Neuron (in vitro differentiated cells): ENCODE measurements around the gene HNRNPAB.

Experiments used
- H2AFZ ChIP-seq: one replicate; pipeline ENCODE4 v1.6.1; 2013; ENCODE audit warnings: low read depth, mild to moderate bottlenecking, inconsistent platforms, low read length, moderate library complexity
- H3K27me3 ChIP-seq: one replicate; pipeline ENCODE4 v1.6.1; 2013; ENCODE audit warnings: low read length; ENCODE audit not compliant: insufficient read depth
- H3K36me3 ChIP-seq: one replicate; pipeline ENCODE4 v1.6.1; 2013; ENCODE audit warnings: low read length; ENCODE audit not compliant: insufficient read depth
- H3K4me1 ChIP-seq: one replicate; pipeline ENCODE4 v1.6.1; 2013; ENCODE audit warnings: low read length; ENCODE audit not compliant: insufficient read depth
- H3K4me3 ChIP-seq: 2 replicates; pipeline ENCODE4 v1.5.1; 2013; ENCODE audit warnings: mild to moderate bottlenecking, low read length, moderate library complexity
- H3K9me3 ChIP-seq: one replicate; pipeline ENCODE4 v1.6.1; 2013; ENCODE audit warnings: low read length

HNRNPAB gene

DNA sequence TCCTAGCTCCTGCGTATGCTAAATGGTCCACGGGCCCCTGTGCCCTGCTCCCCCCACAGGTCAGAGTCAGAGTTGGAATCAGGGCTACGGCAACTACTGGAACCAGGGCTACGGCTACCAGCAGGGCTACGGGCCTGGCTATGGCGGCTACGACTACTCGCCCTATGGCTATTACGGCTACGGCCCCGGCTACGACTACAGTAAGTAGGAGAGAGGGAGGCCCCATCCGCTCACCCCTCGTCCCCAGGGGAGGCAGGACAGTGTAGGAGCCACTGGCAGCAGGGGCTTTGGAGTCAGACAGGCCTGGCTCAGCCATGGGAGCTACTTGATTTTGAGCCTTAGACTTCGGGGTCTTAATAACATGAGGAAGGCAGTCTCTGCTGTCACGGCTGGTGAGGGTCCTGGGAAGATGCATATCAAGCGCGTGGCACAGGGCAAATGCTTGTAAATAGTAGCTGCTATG, 5.8 kb downstream of the HNRNPAB start:
- Histone ChIP-seq H3K4me3 (no peak overlapping the region), H3K4me1 (peaks cover 26% of the 10 kb centered on the region), H3K36me3 (peaks cover 97% of the 10 kb centered on the region), H3K9me3 (no peaks in the 10 kb centered on the region), H2AFZ (no peak overlapping the region), H3K27me3 (no peaks in the 10 kb centered on the region)

DNA sequence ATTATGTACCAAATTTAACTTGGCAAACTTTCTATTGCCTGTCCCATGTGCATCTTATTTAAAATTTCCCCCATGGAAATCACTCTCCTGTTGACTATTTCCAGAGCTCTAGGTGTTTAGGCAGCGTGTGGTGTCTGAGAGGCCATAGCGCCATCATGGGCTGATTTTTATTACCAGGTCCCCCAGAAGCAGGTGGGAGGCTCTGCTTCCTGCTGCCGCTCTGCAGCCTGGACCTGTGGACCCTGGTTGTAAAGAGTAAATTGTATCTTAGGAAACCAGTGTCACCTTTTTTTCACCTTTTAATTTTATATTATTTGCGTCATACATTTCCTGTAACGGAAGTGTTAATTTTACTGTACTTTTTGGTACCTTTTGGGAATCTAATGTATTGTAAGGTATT, 6.4 kb downstream of the HNRNPAB start:
- peaks cover 22% of the 10 kb centered on the region for H3K4me1 ChIP-seq
- H3K4me3 ChIP-seq: no peak overlapping the region
- no peaks in the 10 kb centered on the region for H3K27me3 ChIP-seq
- no peak overlapping the region for H2AFZ ChIP-seq
- peaks cover 99% of the 10 kb centered on the region for H3K36me3 ChIP-seq
- H3K9me3 ChIP-seq: no peaks in the 10 kb centered on the region

GRCh38 chr5:178211095-178212048, 7.0 kb downstream of the HNRNPAB start:
- peaks cover 99% of the 10 kb centered on the region for H3K36me3 ChIP-seq
- no peaks in the 10 kb centered on the region for H3K9me3 ChIP-seq
- no peak overlapping the region for H3K4me3 ChIP-seq
- no peak overlapping the region for H2AFZ ChIP-seq
- no peaks in the 10 kb centered on the region for H3K27me3 ChIP-seq
- peaks cover 15% of the 10 kb centered on the region for H3K4me1 ChIP-seq

- Histone ChIP-seq H3K36me3 (peaks cover 95% of the 10 kb centered on the region), H2AFZ (no peak overlapping the region), H3K4me3 (no peak overlapping the region), H3K4me1 (peaks cover 4% of the 10 kb centered on the region), H3K9me3 (no peaks in the 10 kb centered on the region), H3K27me3 (no peaks in the 10 kb centered on the region)
Observed at GRCh38 chr5:178212241-178213002, 8.1 kb downstream of the HNRNPAB start.

DNA sequence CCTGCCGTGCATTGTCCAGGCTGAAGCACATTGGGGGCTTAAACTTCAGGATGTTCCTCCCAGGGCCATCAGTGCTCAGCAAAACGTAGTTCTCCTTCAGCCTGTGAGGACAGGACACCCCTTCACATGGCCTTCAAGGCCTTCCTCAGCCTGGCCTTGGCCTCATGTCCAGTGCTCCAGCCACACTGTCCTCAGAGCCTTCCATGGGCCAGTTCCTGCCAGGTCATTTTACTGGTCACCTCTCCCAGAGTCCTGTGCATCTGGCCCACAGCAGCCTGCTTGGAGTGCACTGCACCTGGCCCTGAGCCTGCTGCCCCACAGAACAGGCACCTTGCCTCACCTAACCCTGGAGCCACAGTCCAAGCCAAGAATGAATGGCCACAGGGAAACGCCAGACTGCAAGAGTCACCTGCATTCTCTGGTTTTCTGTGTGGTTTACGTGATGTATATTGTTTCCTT, 8.7 kb downstream of the HNRNPAB start:
- Histone ChIP-seq H3K4me3 (no peak overlapping the region), H3K9me3 (no peaks in the 10 kb centered on the region), H3K36me3 (peaks cover 89% of the 10 kb centered on the region), H3K27me3 (no peaks in the 10 kb centered on the region), H2AFZ (no peak overlapping the region), H3K4me1 (no peaks in the 10 kb centered on the region)

DNA sequence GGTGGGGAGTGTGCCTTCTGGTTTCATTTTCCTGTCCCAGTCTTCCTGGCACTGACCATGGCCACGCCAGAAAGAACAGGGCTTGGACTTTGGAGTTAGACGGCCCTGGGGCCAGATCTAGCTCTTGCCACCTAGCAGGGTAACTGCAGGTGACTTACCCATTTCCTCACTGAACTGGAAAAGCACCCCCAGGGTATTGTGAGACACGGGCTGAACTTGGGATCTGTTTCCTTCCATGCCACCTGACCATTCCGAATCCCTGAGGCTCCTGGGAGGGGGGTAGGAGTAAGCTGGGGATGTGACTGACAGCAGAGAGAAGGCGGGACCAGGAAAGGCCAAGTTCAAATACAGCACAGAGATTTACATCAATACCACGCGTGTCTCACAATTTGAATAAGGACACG, 9.4 kb downstream of the HNRNPAB start:
- Histone ChIP-seq H3K4me3 (no peak overlapping the region), H2AFZ (no peak overlapping the region), H3K4me1 (no peaks in the 10 kb centered on the region), H3K27me3 (no peaks in the 10 kb centered on the region), H3K9me3 (no peaks in the 10 kb centered on the region), H3K36me3 (peaks cover 85% of the 10 kb centered on the region)

DNA sequence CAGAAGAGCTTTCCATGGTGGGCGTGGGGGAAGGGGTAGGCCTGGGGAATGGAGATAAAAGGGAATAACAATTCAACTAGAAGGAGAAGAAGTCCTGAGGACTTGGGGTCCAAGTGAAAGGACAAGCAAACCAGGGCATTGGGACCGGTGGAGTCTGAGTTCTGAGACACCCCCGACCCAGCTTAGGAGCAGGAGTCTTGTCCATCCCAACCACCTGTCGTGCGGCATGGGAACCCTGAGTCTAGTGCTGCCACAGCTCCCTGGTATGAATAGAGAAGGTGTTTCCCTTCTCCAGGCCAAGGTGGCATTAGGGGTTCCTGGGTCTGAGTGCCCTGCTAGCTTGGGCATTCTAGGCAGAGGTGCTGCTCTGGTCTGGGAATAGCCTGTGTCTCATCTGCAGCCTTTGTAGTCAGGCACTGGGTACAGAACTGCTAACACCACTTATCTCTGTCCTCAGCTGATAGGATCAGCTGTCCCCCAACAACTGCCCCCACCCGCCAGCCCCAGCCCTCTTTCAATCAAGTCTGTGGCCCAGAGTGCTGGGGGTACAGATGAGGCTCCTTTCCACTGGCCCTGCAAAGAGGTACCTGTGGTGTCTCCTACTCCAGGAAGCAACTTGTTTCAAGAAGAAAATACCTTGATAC, 9.9 kb downstream of the HNRNPAB start:
- Histone ChIP-seq H3K9me3 (no peaks in the 10 kb centered on the region), H2AFZ (no peak overlapping the region), H3K4me3 (no peak overlapping the region), H3K4me1 (no peaks in the 10 kb centered on the region), H3K27me3 (no peaks in the 10 kb centered on the region), H3K36me3 (peaks cover 82% of the 10 kb centered on the region)

DNA sequence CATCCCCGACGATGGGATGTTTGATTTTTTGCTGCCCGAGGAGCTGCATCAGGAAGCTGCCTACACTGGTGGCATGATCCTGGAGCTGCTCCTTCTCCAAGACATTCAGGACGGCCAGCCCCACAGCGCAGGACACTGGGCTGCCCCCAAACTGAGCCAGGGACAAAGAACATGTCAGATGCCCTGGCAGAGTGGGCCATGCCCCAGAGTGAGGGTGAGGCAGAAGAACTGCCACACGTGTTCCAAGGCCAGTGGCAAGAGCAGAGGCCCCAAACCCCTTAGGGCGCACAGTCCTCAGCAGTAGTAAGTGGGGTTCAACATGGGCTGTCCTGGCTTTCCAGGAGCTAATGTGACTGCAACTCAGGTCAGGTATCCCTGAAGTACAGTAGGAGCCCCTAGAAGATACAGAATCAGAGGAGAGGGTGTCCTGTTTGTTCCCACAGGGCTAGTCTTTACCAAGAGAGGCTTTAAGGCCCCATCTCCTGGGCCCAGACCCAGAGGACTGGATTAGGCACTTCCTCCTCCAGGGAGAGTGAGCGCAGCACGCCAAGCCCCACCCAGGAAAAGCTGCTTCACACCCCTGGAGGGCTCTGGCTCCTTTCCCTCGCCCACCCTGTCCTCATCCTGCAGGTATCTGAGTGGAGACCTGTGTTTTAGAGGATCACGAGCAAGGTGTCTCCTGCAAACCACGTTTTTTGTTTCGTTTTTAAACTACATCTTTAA, 11.1 kb downstream of the HNRNPAB start:
- H3K36me3 ChIP-seq: peaks cover 72% of the 10 kb centered on the region
- H2AFZ ChIP-seq: no peak overlapping the region
- no peaks in the 10 kb centered on the region for H3K4me1 ChIP-seq
- H3K27me3 ChIP-seq: no peaks in the 10 kb centered on the region
- H3K4me3 ChIP-seq: no peak overlapping the region
- no peaks in the 10 kb centered on the region for H3K9me3 ChIP-seq

DNA sequence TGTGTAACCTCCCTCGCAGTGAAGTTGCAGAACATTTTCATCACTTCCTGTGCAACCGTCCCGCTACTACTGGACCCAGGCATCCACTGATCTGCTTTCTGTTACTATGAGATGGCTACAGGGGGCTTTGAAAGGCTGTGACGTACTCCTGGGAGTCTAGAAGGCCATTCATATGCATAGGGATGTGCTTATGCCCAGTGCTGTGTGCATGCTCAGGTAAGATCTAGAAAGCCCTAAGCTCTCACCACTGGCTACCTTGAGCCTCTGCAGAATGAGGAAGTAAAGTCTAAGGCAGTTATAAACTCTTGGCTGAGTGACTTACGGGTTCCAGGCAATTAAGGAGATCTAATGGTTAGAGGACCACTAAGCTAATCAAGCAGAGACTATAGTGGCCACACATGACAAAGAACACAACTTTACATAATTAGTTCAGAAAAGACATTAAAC, 11.8 kb downstream of the HNRNPAB start:
- Histone ChIP-seq H3K27me3 (no peaks in the 10 kb centered on the region), H2AFZ (no peak overlapping the region), H3K36me3 (peaks cover 69% of the 10 kb centered on the region), H3K4me1 (no peaks in the 10 kb centered on the region), H3K4me3 (no peak overlapping the region), H3K9me3 (no peaks in the 10 kb centered on the region)

GRCh38 chr5:178216779-178217178, 12.4 kb downstream of the HNRNPAB start:
- Histone ChIP-seq H3K4me3 (no peak overlapping the region), H3K27me3 (no peaks in the 10 kb centered on the region), H2AFZ (no peak overlapping the region), H3K4me1 (no peaks in the 10 kb centered on the region), H3K9me3 (no peaks in the 10 kb centered on the region), H3K36me3 (peaks cover 67% of the 10 kb centered on the region)

DNA sequence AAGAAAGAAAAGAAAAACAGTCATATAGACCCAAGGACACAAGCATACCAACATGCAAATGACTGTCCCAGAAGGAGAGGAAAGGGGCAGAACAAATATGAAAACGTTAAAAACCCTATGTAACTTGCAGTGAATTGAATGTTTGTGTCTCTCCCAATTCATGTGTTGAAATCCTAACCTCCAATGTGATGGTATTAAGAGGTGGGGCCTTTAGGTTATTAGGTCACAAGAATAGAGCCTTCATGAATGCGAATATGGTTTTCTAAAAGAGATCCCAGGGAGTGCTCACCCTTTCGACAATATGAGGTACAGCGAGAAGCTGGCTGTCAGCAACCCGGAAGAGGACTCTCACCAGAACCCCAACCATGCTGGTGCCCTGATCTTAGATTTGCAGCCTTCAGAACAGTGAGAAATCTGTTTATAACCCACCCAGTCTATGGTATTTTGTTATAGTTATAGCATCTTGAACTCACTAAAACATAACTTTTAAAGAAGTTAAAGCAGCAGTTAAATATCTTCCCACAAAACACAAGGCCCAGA, 14.0 kb downstream of the HNRNPAB start:
- Histone ChIP-seq H3K9me3 (no peaks in the 10 kb centered on the region), H2AFZ (no peak overlapping the region), H3K4me1 (no peaks in the 10 kb centered on the region), H3K4me3 (no peak overlapping the region), H3K36me3 (peaks cover 51% of the 10 kb centered on the region), H3K27me3 (no peaks in the 10 kb centered on the region)

DNA sequence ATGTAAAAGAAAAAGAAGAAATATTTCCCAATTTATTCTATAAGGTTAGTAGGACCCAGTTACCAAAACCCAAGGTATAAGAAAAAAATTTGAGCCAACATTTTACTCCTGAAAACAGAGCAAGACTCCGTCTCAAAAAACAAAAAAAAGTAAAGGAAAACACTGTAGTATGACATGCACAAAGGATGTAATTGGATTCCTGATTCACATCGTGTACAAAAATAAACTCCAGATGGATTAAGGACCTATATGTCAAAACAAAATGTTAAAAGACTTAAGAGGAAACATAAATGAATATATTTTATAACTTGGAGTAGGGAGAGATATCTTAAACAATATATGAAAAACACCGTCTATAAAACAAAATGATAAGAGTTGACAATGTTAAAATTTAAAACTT, 14.5 kb downstream of the HNRNPAB start:
- Histone ChIP-seq H2AFZ (no peak overlapping the region), H3K36me3 (peaks cover 46% of the 10 kb centered on the region), H3K9me3 (no peaks in the 10 kb centered on the region), H3K27me3 (no peaks in the 10 kb centered on the region), H3K4me1 (no peaks in the 10 kb centered on the region), H3K4me3 (no peak overlapping the region)
